Esophagus squamous epithelium (tissue), 4 donors: ENCODE measurements around the gene MPL.

ENCODE experiments used
- POLR2A ChIP-seq, 4 donors: fragments of 450-650 bp; IDR thresholded peaks; one replicate each; pipeline ENCODE4 v1.6.1; 2017; ENCODE audit warnings: antibody characterized with exemption in 4 of 4, mild to moderate bottlenecking in 4 of 4, moderate library complexity in 3 of 4
- TF ChIP-seq, protein P1 (sequence below), 6 experiments: fragments of 450-650 bp in 4 of 6; fragments of 200-600 bp in 2 of 6; sonication (generic) in 2 of 6; IDR thresholded peaks; one replicate each; pipeline ENCODE4 v1.5.1; 2016 to 2019; ENCODE audit warnings: antibody characterized with exemption in 6 of 6, mild to moderate bottlenecking in 4 of 6, moderate library complexity in 4 of 6

DNA sequence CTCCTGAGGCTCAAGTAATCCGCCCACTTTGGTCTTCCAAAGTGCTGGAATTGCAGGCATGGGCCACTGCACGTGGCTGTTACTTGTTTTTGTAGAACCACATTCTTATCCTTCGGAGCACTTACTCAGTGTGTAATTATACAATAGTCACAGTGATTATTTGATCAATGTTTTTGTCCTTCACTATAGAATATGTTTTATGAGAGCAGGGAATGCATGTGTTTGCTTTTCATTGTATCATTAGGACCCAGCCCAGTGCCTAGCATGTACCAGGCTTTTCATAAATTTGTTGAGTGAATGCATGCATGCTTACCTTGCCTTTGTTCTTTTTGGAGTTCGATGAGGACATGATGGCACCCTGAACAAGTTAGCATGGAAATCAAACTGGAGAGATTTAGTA is 57.9 kb downstream of the MPL start:
- no peak for TF ChIP-seq POLR2A (IDR thresholded peaks at IDR 0.05)
- TF ChIP-seq, protein P1, sequence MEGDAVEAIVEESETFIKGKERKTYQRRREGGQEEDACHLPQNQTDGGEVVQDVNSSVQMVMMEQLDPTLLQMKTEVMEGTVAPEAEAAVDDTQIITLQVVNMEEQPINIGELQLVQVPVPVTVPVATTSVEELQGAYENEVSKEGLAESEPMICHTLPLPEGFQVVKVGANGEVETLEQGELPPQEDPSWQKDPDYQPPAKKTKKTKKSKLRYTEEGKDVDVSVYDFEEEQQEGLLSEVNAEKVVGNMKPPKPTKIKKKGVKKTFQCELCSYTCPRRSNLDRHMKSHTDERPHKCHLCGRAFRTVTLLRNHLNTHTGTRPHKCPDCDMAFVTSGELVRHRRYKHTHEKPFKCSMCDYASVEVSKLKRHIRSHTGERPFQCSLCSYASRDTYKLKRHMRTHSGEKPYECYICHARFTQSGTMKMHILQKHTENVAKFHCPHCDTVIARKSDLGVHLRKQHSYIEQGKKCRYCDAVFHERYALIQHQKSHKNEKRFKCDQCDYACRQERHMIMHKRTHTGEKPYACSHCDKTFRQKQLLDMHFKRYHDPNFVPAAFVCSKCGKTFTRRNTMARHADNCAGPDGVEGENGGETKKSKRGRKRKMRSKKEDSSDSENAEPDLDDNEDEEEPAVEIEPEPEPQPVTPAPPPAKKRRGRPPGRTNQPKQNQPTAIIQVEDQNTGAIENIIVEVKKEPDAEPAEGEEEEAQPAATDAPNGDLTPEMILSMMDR (IDR thresholded peaks at IDR 0.05) = no peak
